Amniotic stem cell (primary cell): ENCODE measurements around the gene CDR2.
"Not testable (repeated sequence)": the region's sequence is repeated elsewhere in the genome, so short reads cannot be mapped to it uniquely, and the experiment has no call there.

Experiments
- DNase-seq: peaks from one replicate; lab custom pipeline; 2025; lab: John Stamatoyannopoulos, UW

CDR2 gene

DNA sequence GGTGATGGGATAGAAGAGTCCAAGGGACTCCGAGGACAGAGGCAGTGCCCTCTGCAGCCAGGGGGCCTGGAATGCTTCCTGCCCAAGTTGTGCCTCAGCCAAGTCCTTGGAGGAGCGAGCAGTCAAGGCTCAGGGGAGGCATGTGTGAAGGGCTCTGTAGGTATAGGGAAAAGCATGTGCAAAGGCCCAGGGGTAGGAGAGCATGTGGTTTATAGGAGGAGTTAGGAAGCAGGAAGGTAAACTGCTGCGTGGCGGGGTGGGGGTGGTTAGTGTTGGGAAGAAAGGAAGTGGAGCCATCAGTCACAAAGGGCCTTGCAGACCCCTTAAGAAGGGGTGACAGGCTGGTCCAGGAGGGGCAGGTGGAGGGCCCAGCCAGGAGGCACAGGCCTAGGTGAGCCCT, 70.0 kb downstream of the CDR2 start:
- DNase-seq: no peak

DNA sequence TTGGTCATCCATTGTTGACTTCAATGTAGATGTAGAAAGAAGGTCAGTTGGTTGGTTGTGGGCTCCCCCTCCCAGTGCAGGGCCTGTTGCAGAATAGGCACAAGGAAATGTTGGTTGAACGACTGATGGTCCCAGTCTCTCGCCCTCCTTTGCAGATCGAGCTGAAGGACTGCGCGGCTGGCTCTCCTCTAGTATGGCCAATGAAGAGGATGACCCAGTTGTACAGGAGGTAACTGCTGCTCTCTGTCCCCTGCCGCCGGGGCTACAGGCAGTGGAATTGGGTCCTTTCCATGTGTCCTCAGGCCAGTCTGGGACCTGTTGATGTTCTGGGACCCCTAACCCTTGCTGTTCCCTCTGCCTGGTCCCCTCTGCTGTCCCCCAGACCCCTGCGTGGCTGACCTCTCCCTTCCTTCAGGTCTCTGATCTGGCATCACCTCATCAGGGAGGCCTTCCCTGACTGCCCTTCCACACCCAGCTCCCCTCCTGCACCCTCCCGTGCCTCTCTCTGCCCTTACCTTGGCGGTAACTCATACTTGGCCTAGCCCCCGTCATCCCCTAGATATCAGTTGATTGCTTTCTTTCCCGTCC, 71.5 kb downstream of the CDR2 start:
- no peak for DNase-seq

- not testable (repeated sequence) for DNase-seq
Observed at GRCh38 chr16:22301423-22301822, 73.0 kb downstream of the CDR2 start.

DNA sequence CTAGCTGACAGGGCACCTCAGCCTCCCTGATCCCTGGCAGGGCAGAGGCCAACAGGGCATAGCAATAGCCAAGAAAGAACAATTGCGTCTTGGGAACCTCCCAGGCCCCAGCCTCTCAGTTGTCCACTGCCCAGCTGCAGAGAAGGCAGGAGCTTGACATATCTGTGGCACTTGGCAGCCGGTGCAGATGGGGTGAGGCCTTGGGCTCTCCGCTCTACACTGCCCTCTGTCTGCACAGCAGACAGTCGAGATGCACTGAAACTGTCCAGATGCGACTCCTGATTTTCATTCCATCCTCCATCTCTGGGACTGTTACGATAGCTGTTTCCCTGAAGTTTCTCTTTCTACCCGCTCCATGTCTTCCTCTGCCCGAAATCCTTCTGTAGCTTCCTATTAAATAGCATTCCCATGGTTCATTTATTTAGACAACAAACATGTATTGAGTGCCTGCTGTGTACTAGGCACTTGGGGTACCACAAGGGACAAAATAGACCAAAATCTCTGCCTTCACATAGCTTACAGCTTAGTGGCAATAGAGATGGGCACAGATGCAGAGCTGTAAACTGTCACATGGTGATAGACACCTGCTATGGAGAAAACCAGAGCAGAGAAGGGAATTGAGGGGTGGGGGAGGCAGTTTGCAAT, 73.9 kb downstream of the CDR2 start:
- no peak for DNase-seq

GRCh38 chr16:22299036-22299435, 75.4 kb downstream of the CDR2 start:
- DNase-seq: no peak

DNA sequence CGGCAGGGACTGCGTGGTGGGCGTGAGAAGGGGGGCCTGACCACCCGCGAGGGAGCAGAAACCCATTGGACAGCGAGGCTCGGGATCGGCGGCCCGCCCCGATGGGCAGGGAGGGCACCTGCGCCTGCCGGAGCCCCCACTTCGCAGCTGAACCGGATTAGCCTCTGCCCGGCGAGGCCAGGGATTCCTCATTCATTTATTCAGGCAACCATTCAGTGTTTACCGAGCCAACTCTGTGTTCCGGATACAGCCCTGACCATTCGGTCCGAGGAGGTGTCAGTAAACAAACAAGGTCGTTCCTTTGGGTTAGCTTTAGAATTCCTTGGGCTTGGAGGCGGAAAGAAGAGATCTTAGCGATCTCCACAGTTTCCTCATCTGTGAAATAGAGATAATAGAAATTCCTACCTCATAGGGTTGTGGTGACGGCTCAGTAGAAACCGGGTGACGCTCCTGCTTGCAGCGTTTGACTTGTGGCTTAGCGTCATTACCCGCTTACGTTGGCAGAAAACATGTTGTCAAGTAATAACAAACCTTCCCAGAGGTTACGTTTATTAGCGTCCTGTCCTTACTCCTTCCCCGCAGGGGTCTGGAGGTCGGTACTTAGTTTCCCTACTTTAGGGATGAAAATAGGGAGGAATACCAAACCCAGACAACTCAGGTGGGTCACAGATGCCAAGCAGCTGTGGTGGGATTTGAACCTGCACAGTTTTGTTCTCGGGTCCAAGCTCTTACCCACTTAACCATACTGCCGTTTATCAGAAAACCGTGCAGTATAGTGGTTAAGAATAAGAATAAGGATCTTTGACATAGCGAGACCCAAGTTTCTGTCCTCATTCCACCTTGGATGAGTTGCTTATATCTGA, 76.3 kb downstream of the CDR2 start:
- DNase-seq: peak; percentile 89

DNA sequence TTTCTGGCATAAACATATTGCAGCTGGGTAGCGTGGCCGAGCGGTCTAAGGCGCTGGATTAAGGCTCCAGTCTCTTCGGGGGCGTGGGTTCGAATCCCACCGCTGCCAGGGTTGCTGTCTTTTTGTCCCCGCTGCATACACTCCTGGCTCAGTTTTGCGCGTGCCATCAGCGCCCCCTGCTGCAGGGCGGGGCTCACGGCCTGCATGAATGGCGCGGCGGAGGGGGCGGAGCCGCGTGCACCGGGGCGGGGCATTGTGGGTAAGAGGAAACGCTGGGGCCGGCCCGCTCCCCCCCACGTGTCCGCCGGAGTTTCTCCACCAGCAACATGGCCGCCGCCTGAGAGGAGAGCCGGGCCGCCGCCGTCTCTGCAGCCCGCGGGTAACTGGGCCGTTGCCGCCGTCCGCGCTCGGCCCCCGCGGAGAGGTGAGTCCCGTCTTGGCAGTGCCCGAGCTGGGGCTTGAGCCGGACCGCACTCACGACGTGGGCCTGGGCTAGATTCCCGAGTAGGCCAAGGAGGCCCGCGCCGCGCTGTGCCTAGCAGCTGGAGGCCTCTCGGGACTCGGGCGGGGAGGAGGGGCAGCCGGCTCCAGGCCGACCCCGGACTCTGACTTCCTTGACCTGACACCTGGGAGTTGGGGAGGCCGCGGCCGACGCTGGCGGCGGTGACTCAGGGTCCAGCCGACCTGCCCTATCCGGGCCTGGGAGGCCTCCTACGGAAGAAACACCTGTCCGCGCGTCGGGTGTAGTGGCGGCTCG, 77.1 kb downstream of the CDR2 start, which contains the start of gene POLR3E:
POLR3E (plus strand) TSS at position 296 of the 757 bp plus-strand sequence. CDS start 5,560 bp downstream, outside the sequence.
- peak; percentile 95 for DNase-seq

DNA sequence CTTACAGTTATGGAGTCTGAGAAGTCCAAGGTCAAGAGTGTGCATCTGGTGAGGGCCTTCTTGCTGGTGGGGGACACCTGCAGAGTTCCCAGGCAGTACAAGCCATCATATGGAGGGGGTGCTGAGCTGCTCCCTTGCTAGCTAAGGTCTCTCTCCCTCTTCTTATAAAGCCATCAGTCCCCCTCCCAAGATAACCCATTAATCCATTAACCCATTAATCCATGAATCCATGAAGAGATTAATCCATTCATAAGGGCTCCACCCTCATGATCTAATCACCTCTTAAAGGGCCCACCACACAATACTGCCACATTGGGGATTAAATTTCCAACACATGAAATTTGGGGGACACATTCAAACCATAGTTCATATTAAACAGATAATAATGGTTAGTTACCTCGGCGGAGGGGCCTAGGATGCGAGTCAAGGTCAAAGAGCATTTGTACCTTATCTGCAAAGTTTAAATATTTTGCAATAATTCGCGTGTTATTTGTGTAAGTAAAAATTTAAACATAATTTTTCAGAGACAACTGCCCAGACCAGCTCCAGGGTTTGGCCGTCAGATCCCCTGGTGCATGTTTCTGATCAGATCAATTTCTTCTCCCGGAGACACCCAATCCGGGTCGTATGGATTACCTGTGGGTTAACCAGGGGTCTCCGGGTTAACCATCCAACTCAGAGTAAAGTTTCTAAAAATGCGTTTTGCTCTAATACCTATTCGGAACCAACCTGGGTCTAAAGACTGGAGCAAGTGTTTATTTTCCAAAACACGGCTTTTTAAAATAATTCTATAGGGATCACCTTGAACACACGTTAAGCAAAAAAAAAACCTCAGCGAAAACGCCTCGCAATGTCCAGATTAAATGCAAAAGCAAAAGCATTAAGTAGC, 78.0 kb downstream of the CDR2 start:
- no peak for DNase-seq
